GM10266 (cell line): ENCODE data around the gene COL11A2.
"Not testable (repeated sequence)": the region's sequence is repeated elsewhere in the genome, so short reads cannot be mapped to it uniquely, and the experiment has no call there.

Experiments
- DNase-seq: peaks from one replicate; pipeline ENCODE4 v3.0.0; 2012; ENCODE audit errors: extremely low spot score
- CTCF ChIP-seq: IDR thresholded peaks from 2 replicates; pipeline ENCODE4 v1.5.1; 2012; ENCODE audit warnings: mild to moderate bottlenecking, low read depth; ENCODE audit not compliant: control insufficient read depth, insufficient read depth; ENCODE audit errors: missing control alignments

Gene COL11A2

DNA sequence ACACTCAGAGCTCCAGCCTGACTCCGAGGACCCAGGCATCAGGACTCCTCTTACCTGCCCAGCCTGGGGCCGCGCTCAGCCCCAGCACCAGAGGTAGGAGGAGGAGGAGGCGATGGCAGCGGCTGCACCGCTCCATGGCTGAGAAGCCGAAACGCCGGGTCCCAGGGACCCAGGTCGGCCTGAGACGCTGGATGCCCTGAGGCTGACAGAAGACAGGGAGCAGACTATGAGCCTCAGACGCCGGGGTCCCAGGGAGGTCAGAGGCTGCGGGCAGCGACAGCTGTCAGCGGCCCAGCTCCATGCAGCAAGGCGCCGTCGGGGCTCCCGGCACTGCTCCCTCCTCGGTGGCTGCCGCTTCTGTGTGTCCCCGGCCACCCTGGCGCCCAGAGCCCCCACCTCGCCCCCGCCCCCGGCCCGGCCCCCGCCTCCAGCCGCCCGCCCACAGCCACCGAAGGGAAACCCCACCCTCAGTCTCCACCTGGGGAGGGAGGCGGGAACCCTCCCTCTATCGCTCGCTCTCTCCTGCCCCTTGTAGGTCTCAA lies at the start of gene COL11A2:
Gene COL11A2, minus strand, starts transcription at position 363 of the 542 bp plus-strand sequence. Its CDS starts 227 bp downstream, at position 136.
- no peak for DNase-seq
- TF ChIP-seq CTCF = no peak

GRCh38 chr6:33241968-33242367 lies 49.7 kb upstream of the COL11A2 start:
- no peak for TF ChIP-seq CTCF
- no peak for DNase-seq

- no peak for DNase-seq
- TF ChIP-seq CTCF = no peak
These were observed 45.5 kb upstream of the COL11A2 start for GRCh38 chr6:33237741-33238140.

DNA sequence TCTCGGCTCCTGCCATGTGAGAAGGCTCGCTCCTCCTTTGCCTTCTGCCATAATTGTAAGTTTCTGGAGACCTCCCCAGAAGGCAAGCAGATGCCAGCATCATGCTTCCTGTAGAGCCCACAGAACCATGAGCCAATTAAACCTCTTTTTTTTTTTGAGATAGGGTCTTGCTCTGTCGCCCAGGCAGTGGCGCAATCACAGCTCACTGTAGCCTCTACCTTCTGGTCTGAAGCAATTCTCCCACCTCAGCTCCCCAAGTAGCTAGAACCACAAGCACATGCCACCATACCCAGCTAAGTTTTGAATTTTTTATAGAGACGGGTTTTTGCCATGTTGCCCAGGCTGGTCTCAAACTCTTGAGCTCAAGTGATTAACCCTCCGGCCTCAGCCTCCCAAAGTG lies 44.6 kb upstream of the COL11A2 start:
- TF ChIP-seq CTCF = no peak
- no peak for DNase-seq

DNA sequence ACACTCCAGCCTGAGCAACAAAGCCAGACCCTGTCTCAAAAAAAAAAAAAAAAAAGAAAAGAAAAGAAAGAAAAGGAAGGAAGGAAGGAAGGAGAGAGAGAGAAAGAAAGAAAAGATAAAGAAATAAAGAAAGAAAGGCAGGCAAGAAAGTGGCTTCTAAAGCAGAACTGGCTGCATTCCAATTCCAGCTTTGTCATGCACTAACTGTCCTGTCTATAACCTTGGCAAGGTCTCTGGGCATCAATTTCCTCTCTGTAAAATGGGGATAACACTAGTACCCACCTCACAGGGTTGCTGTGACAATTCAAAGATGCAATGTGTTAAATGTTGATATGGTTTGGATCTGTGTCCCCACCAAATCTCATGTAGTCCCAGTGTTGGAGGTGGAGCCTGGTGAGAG lies 44.1 kb upstream of the COL11A2 start:
- no peak for DNase-seq
- no peak for TF ChIP-seq CTCF

DNA sequence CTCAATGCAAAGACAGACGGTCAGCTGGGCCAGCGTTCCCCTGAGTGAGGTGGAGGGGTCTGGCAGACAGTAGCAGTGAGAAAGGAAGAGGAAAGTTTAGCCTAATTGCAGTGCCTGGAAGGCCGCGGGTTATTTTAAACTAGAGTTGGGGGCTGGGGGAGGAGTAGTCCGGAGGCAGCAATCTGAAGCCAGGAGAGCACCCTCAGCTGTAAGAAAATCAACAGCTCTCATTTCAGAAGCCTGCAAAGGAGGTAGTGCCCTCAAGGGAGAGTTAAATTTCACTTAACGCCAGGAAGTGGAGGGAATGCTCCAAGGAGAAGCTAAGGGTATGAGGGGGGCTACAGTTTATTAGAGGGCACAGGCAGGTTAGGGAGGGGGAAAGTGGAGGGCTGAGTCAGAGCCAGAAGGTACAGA lies 43.0 kb upstream of the COL11A2 start:
- TF ChIP-seq CTCF = no peak
- no peak for DNase-seq

DNA sequence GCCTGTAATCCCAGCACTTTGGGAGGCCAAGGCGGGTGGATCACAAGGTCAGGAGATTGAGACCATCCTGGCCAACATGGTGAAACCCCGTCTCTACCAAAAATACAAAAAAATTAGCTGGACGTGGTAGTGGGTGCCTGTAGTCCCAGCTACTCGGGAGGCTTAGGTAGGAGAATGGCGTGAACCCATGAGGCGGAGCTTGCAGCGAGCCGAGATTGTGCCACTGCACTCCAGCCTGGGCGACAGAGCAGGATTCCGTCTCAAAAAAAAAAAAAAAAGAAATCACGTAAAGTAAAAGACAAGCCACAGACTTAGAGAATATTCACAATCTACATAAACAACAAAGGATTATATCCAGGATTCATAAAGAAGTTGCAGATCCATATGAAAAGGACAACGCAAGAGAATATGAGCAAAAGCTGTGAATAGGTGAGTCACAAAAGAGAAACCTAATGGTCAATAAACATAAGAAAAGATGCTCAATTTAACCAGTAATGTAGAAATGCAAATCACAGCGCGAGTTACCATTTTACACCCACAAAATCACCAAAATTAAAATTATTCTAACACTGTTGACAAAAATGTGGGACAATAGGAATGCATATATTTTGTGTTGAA lies 34.3 kb upstream of the COL11A2 start:
- DNase-seq = not testable (repeated sequence)

DNA sequence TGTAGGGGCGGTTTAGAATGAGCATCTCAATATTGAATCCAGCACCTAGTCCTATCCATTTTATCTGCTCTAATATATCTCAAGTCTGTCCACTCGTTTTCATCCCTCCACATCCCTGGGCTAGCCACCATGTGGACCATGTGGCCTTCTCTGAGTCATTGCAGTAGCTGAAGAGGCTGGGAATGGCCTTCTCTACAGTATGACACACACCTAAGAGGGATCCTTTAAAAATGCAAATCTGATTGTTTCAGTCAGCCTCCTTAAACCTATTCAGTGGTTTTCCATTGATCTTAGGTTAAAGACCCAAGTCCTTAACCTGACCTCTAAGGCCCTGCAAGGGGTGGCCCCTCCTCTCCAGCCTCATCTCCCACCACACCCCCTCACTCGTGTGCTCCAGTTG lies 25.4 kb upstream of the COL11A2 start:
- no peak for TF ChIP-seq CTCF
- no peak for DNase-seq
